DOHH2 (cell line): Measurements from ENCODE around the gene HEMGN.

ENCODE experiments used
- H3F3A ChIP-seq: fragments of 200-600 bp; sonication (generic), shearing (Covaris generic); 2 replicates; pipeline ENCODE4 v1.6.0; 2016; ENCODE audit warnings: antibody characterized with exemption, mild to moderate bottlenecking; ENCODE audit not compliant: control insufficient read depth, insufficient read depth
- H3K27ac ChIP-seq: fragments of 200-600 bp; sonication (generic); 2 replicates; pipeline ENCODE4 v1.5.1; 2014; ENCODE audit warnings: low read depth, mild to moderate bottlenecking, low read length, moderate library complexity
- H3K27me3 ChIP-seq: fragments of 200-600 bp; sonication (generic); 2 replicates; pipeline ENCODE4 v1.6.1; 2014; ENCODE audit warnings: mild to moderate bottlenecking, low read length, mixed read lengths; ENCODE audit not compliant: control insufficient read depth
- H3K36me3 ChIP-seq: fragments of 200-600 bp; sonication (generic); 2 replicates; pipeline ENCODE4 v1.6.1; 2014; ENCODE audit warnings: mild to moderate bottlenecking, low read length, moderate library complexity, mixed read lengths; ENCODE audit not compliant: control insufficient read depth
- H3K4me1 ChIP-seq: fragments of 200-600 bp; sonication (generic); 2 replicates; pipeline ENCODE4 v1.6.1; 2014; ENCODE audit warnings: mild to moderate bottlenecking, low read length, mixed read lengths; ENCODE audit not compliant: control insufficient read depth
- H3K4me2 ChIP-seq: fragments of 200-600 bp; sonication (generic); 2 replicates; pipeline ENCODE4 v1.6.0; 2014; ENCODE audit warnings: mild to moderate bottlenecking, low read length, moderate library complexity
- H3K4me3 ChIP-seq: fragments of 200-600 bp; sonication (generic); 2 replicates; pipeline ENCODE4 v1.5.1; 2014; ENCODE audit warnings: mild to moderate bottlenecking, low read length, mixed read lengths
- H3K79me2 ChIP-seq: fragments of 200-600 bp; sonication (generic); 2 replicates; pipeline ENCODE4 v1.6.1; 2014; ENCODE audit warnings: mild to moderate bottlenecking, low read length, mixed read lengths; ENCODE audit not compliant: control insufficient read depth
- H3K9me2 ChIP-seq: fragments of 200-600 bp; sonication (generic); replicated peaks from 2 replicates; pipeline ENCODE4 v1.6.1; 2014; ENCODE audit warnings: mild to moderate bottlenecking, low read length, mixed read lengths; ENCODE audit not compliant: control insufficient read depth
- H3K9me3 ChIP-seq: fragments of 200-600 bp; sonication (generic); 2 replicates; pipeline ENCODE4 v1.6.1; 2014; ENCODE audit warnings: antibody characterized with exemption, low read length, mixed read lengths; ENCODE audit not compliant: control insufficient read depth, insufficient read depth
- H4K20me1 ChIP-seq: fragments of 200-600 bp; sonication (generic); 2 replicates; pipeline ENCODE4 v1.6.0; 2014; ENCODE audit warnings: low read depth, mild to moderate bottlenecking, antibody characterized with exemption, low read length, moderate library complexity; ENCODE audit not compliant: control insufficient read depth, insufficient read depth
- CTCF ChIP-seq: fragments of 200-600 bp; sonication (generic); IDR thresholded peaks from one replicate; pipeline ENCODE4 v1.5.1; 2014; ENCODE audit warnings: antibody characterized with exemption, mild to moderate bottlenecking, low read depth, low read length; ENCODE audit not compliant: poor library complexity, severe bottlenecking
- EZH2phosphoT487 ChIP-seq: fragments of 200-600 bp; sonication (generic); IDR thresholded peaks from 2 replicates; pipeline ENCODE4 v1.6.1; 2017; ENCODE audit warnings: borderline replicate concordance, mild to moderate bottlenecking, antibody characterized with exemption, low read length, moderate library complexity, mixed read lengths

HEMGN gene

GRCh38 chr9:97918611-97919010, 19.4 kb downstream of the HEMGN start:
- no peak overlapping the region for H3K27ac ChIP-seq
- TF ChIP-seq EZH2phosphoT487 (no peak), CTCF (no peak)
- no peaks in the 10 kb centered on the region for H3K9me2 ChIP-seq
- H3K27me3 ChIP-seq, result no peaks in the 10 kb centered on the region
- no peak overlapping the region for H3K4me2 ChIP-seq
- H3K36me3 ChIP-seq, result peaks cover 33% of the 10 kb centered on the region
- peaks cover 4% of the 10 kb centered on the region for H3F3A ChIP-seq
- H3K79me2 ChIP-seq, result peaks cover 45% of the 10 kb centered on the region
- peaks cover 20% of the 10 kb centered on the region for H3K4me1 ChIP-seq
- H4K20me1 ChIP-seq, result no peaks in the 10 kb centered on the region
- H3K4me3 ChIP-seq, result no peak overlapping the region
- no peaks in the 10 kb centered on the region for H3K9me3 ChIP-seq

GRCh38 chr9:97911970-97912369, 26.0 kb downstream of the HEMGN start:
- no peaks in the 10 kb centered on the region for H3F3A ChIP-seq
- no peak for TF ChIP-seq EZH2phosphoT487
- TF ChIP-seq CTCF, result no peak

GRCh38 chr9:97911528-97911927, 26.4 kb downstream of the HEMGN start:
- TF ChIP-seq CTCF, result no peak
- no peak for TF ChIP-seq EZH2phosphoT487
- no peak overlapping the region for H3K27ac ChIP-seq
- H3K36me3 ChIP-seq, result peaks cover 77% of the 10 kb centered on the region
- no peaks in the 10 kb centered on the region for H3F3A ChIP-seq
- no peaks in the 10 kb centered on the region for H3K9me2 ChIP-seq
- H3K27me3 ChIP-seq, result no peaks in the 10 kb centered on the region
- H3K4me2 ChIP-seq, result no peak overlapping the region
- no peaks in the 10 kb centered on the region; the same call in 1 of the 2 replicates for H4K20me1 ChIP-seq
- no peaks in the 10 kb centered on the region for H3K4me1 ChIP-seq
- H3K79me2 ChIP-seq, result peaks cover 9% of the 10 kb centered on the region; the same call in 1 of the 2 replicates
- H3K4me3 ChIP-seq, result no peak overlapping the region
- H3K9me3 ChIP-seq, result no peaks in the 10 kb centered on the region

More at GRCh38 chr9:97911970-97912369, 26.0 kb downstream of the HEMGN start:
- Histone ChIP-seq H3K4me1 (no peaks in the 10 kb centered on the region), H3K4me2 (no peak overlapping the region), H3K27ac (no peak overlapping the region), H3K79me2 (peaks cover 11% of the 10 kb centered on the region), H4K20me1 (no peaks in the 10 kb centered on the region; the same call in 1 of the 2 replicates), H3K9me2 (no peaks in the 10 kb centered on the region), H3K9me3 (no peaks in the 10 kb centered on the region), H3K4me3 (no peak overlapping the region), H3K27me3 (no peaks in the 10 kb centered on the region), H3K36me3 (peaks cover 79% of the 10 kb centered on the region)
